Astrocyte (in vitro differentiated cells and primary cell): Measurements from ENCODE around the gene SERPINB1. TPM values are rescaled to one million over a fixed set of nuclear protein-coding genes. Genes with fewer than 3 reads are reported as not detected.

Experiments
- DNase-seq: peaks from one replicate; pipeline ENCODE4 v3.0.0-alpha.2; 2010; ENCODE audit warnings: low read depth
- FAIRE-seq: peaks from 2 replicates; lab custom pipeline; 2011; peaks lifted over from hg19 to GRCh38; lab: Jason Lieb, UNC
- H2AFZ ChIP-seq: 2 replicates; pipeline ENCODE4 v1.6.0; 2012; ENCODE audit warnings: low read depth, low read length, inconsistent platforms
- H3K27ac ChIP-seq: 2 replicates; pipeline ENCODE4 v1.5.1; 2011; ENCODE audit warnings: low read depth, low read length, inconsistent platforms
- H3K27me3 ChIP-seq: 2 replicates; pipeline ENCODE4 v1.6.0; 2011; ENCODE audit warnings: low read length, inconsistent platforms; ENCODE audit not compliant: insufficient read depth
- H3K36me3 ChIP-seq: 2 replicates; pipeline ENCODE4 v1.5.1; 2011; ENCODE audit warnings: low read length, inconsistent platforms; ENCODE audit not compliant: insufficient read depth
- H3K4me1 ChIP-seq: 2 replicates; pipeline ENCODE4 v1.5.1; 2011; ENCODE audit warnings: low read length, inconsistent platforms; ENCODE audit not compliant: insufficient read depth
- H3K4me2 ChIP-seq: 2 replicates; pipeline ENCODE4 v1.6.0; 2012; ENCODE audit warnings: low read length, inconsistent platforms
- H3K4me3 ChIP-seq: 2 replicates; pipeline ENCODE4 v1.5.1; 2011; ENCODE audit warnings: low read depth, mild to moderate bottlenecking, low read length, inconsistent platforms; ENCODE audit not compliant: insufficient read depth
- H3K79me2 ChIP-seq: 2 replicates; pipeline ENCODE4 v1.6.0; 2012; ENCODE audit warnings: mild to moderate bottlenecking, low read length, inconsistent platforms; ENCODE audit not compliant: insufficient read depth
- H3K9ac ChIP-seq: 2 replicates; pipeline ENCODE4 v1.6.0; 2012; ENCODE audit warnings: mild to moderate bottlenecking, low read length, inconsistent platforms
- H3K9me3 ChIP-seq: 2 replicates; pipeline ENCODE4 v1.5.1; 2012; ENCODE audit warnings: low read depth, mild to moderate bottlenecking, low read length, inconsistent platforms; ENCODE audit not compliant: insufficient read depth
- H4K20me1 ChIP-seq: 2 replicates; pipeline ENCODE4 v1.6.0; 2012; ENCODE audit warnings: low read length, inconsistent platforms; ENCODE audit not compliant: insufficient read depth
- H3K27ac Mint-ChIP-seq: one replicate; pipeline ENCODE4 v1.8.0; 2021; ENCODE audit warnings: mild to moderate bottlenecking, mixed read lengths; ENCODE audit not compliant: unreplicated experiment
- H3K27me3 Mint-ChIP-seq: one replicate; pipeline ENCODE4 v1.8.0; 2021; ENCODE audit warnings: low read depth, mixed read lengths; ENCODE audit not compliant: unreplicated experiment
- H3K36me3 Mint-ChIP-seq: one replicate; pipeline ENCODE4 v1.8.0; 2021; ENCODE audit warnings: low read depth, mixed read lengths; ENCODE audit not compliant: unreplicated experiment
- H3K4me1 Mint-ChIP-seq: one replicate; pipeline ENCODE4 v1.8.0; 2021; ENCODE audit warnings: low read depth, mixed read lengths; ENCODE audit not compliant: unreplicated experiment
- H3K4me3 Mint-ChIP-seq: one replicate; pipeline ENCODE4 v1.8.0; 2021; ENCODE audit warnings: mild to moderate bottlenecking, moderate library complexity, mixed read lengths; ENCODE audit not compliant: unreplicated experiment
- H3K9me3 Mint-ChIP-seq: one replicate; pipeline ENCODE4 v1.8.0; 2021; ENCODE audit warnings: mild to moderate bottlenecking, mixed read lengths; ENCODE audit not compliant: unreplicated experiment
- CTCF ChIP-seq: IDR thresholded peaks from 2 replicates; pipeline ENCODE4 v1.5.1; 2011; ENCODE audit warnings: low read depth, mild to moderate bottlenecking, inconsistent platforms, low read length, moderate library complexity; ENCODE audit not compliant: insufficient read depth
- EZH2 ChIP-seq: IDR thresholded peaks from 2 replicates; pipeline ENCODE4 v1.6.1; 2012; ENCODE audit warnings: mild to moderate bottlenecking, low read length, inconsistent platforms; ENCODE audit not compliant: insufficient read depth
- total RNA-seq: library from RNA; stranded (reverse); gene quantifications from 2 replicates; pipeline ENCODE4 v1.2.1, GENCODE V29; 2021

Gene SERPINB1
- total RNA-seq, 1 donor from 2014 or later, result 1.5 TPM

- H3K9ac ChIP-seq, result no peak overlapping the region
- no peaks in the 10 kb centered on the region for H4K20me1 ChIP-seq
- Mint-ChIP-seq H3K27me3 (no peaks in the 10 kb centered on the region), H3K4me1 (peaks cover 23% of the 10 kb centered on the region), H3K4me3 (no peak overlapping the region), H3K36me3 (peaks cover 2% of the 10 kb centered on the region), H3K9me3 (peaks cover 2% of the 10 kb centered on the region), H3K27ac (peak overlapping the region; percentile 51)
- H3K36me3 ChIP-seq, result no peaks in the 10 kb centered on the region
- H3K27ac ChIP-seq, result peak overlapping the region; percentile 15
- TF ChIP-seq CTCF (no peak), EZH2 (no peak)
- no peaks in the 10 kb centered on the region for H3K27me3 ChIP-seq
- H3K4me3 ChIP-seq, result no peak overlapping the region
- no peak overlapping the region for H2AFZ ChIP-seq
- no peaks in the 10 kb centered on the region for H3K9me3 ChIP-seq
- H3K4me1 ChIP-seq, result peaks cover 17% of the 10 kb centered on the region
- FAIRE-seq (peak; percentile 13), DNase-seq (no peak)
- H3K79me2 ChIP-seq, result no peaks in the 10 kb centered on the region
- H3K4me2 ChIP-seq, result peak overlapping the region; percentile 60
These were observed 22.5 kb downstream of the SERPINB1 start for GRCh38 chr6:2819115-2819514.

GRCh38 chr6:2818593-2818992 is 23.1 kb downstream of the SERPINB1 start:
- Histone ChIP-seq H3K4me1 (peaks cover 14% of the 10 kb centered on the region), H3K79me2 (no peaks in the 10 kb centered on the region), H3K9me3 (no peaks in the 10 kb centered on the region), H3K4me3 (no peak overlapping the region), H3K36me3 (no peaks in the 10 kb centered on the region), H3K4me2 (peak overlapping the region; percentile 60), H2AFZ (no peak overlapping the region), H3K27me3 (no peaks in the 10 kb centered on the region), H3K27ac (peak overlapping the region; percentile 58), H4K20me1 (no peaks in the 10 kb centered on the region), H3K9ac (peak overlapping the region; percentile 28)
- Mint-ChIP-seq H3K9me3 (peaks cover 2% of the 10 kb centered on the region), H3K27ac (peak overlapping the region; percentile 51), H3K27me3 (no peaks in the 10 kb centered on the region), H3K4me3 (no peak overlapping the region), H3K36me3 (peaks cover 2% of the 10 kb centered on the region), H3K4me1 (peaks cover 23% of the 10 kb centered on the region)
- peak; percentile 68 for DNase-seq
- no peak for FAIRE-seq
- no peak for TF ChIP-seq CTCF
- no peak for TF ChIP-seq EZH2

GRCh38 chr6:2817903-2818443 is 23.7 kb downstream of the SERPINB1 start:
- peak overlapping the region; percentile 58 for H3K27ac ChIP-seq
- no peak overlapping the region for H3K4me3 ChIP-seq
- FAIRE-seq, result no peak
- peaks cover 13% of the 10 kb centered on the region for H3K4me1 ChIP-seq
- peak overlapping the region; percentile 60 for H3K4me2 ChIP-seq
- no peaks in the 10 kb centered on the region for H3K9me3 ChIP-seq
- H4K20me1 ChIP-seq, result no peaks in the 10 kb centered on the region
- H3K36me3 ChIP-seq, result no peaks in the 10 kb centered on the region
- TF ChIP-seq EZH2 (no peak), CTCF (no peak)
- peak; percentile 62 for DNase-seq
- peak overlapping the region; percentile 51 for H3K27ac Mint-ChIP-seq
- peak overlapping the region; percentile 28 for H3K9ac ChIP-seq
- no peaks in the 10 kb centered on the region for H3K79me2 ChIP-seq
- no peaks in the 10 kb centered on the region for H3K27me3 ChIP-seq
- H3K4me1 Mint-ChIP-seq, result peaks cover 23% of the 10 kb centered on the region
- no peaks in the 10 kb centered on the region for H3K27me3 Mint-ChIP-seq
- H3K9me3 Mint-ChIP-seq, result peaks cover 2% of the 10 kb centered on the region
- H2AFZ ChIP-seq, result no peak overlapping the region
- H3K36me3 Mint-ChIP-seq, result peaks cover 2% of the 10 kb centered on the region
- no peak overlapping the region for H3K4me3 Mint-ChIP-seq
